HG02973 (cell line): ENCODE data around the gene ASH1L.
A peak's percentile ranks its signal among the peaks of the same experiment; 100 is the strongest.
"Not testable (repeated sequence)": the region's sequence is repeated elsewhere in the genome, so short reads cannot be mapped to it uniquely, and the experiment has no call there.

Source experiments
- ATAC-seq: cut with Tn5 transposase; IDR thresholded peaks from one replicate; pipeline ENCODE4 v1.9.1; 2021; ENCODE audit warnings: moderate library complexity; ENCODE audit not compliant: unreplicated experiment

ASH1L gene

GRCh38 chr1:155309423-155310021, 253.1 kb downstream of the ASH1L start:
- ATAC-seq: no peak

GRCh38 chr1:155308493-155309422, 253.8 kb downstream of the ASH1L start, which contains the start of gene FDPS:
Gene FDPS (plus strand): TSS chr1:155308866. CDS start chr1:155309790, 924 bp downstream.
- ATAC-seq: peak; percentile 92

GRCh38 chr1:155307247-155307740, 255.3 kb downstream of the ASH1L start:
- no peak for ATAC-seq

- ATAC-seq: no peak
Observed at GRCh38 chr1:155305881-155306391, 256.7 kb downstream of the ASH1L start.

- ATAC-seq: no peak
Observed at GRCh38 chr1:155304558-155305063, 258.0 kb downstream of the ASH1L start.

- no peak for ATAC-seq
Observed at GRCh38 chr1:155301342-155301841, 261.2 kb downstream of the ASH1L start, which contains the start of gene PKLR. Gene PKLR (minus strand): TSS chr1:155301438. CDS start chr1:155301395, 43 bp downstream.

- no peak for ATAC-seq
Observed at GRCh38 chr1:155300553-155301329, 261.9 kb downstream of the ASH1L start.

- ATAC-seq: no peak
Observed at GRCh38 chr1:155300024-155300423, 262.6 kb downstream of the ASH1L start.

GRCh38 chr1:155297384-155297783, 265.2 kb downstream of the ASH1L start:
- no peak for ATAC-seq

GRCh38 chr1:155296661-155297060, 265.9 kb downstream of the ASH1L start:
- no peak for ATAC-seq

- ATAC-seq: no peak
Observed at GRCh38 chr1:155295942-155296267, 266.7 kb downstream of the ASH1L start.

- ATAC-seq: no peak
Observed at GRCh38 chr1:155295183-155295941, 267.2 kb downstream of the ASH1L start.

- ATAC-seq: no peak
Observed at GRCh38 chr1:155294520-155295182, 268.0 kb downstream of the ASH1L start.

GRCh38 chr1:155293086-155293749, 269.4 kb downstream of the ASH1L start:
- no peak for ATAC-seq

GRCh38 chr1:155291006-155291405, 271.6 kb downstream of the ASH1L start:
- ATAC-seq: not testable (repeated sequence)

GRCh38 chr1:155287987-155288543, 274.5 kb downstream of the ASH1L start:
- ATAC-seq: no peak

GRCh38 chr1:155286544-155286943, 276.1 kb downstream of the ASH1L start:
- no peak for ATAC-seq

- no peak for ATAC-seq
Observed at GRCh38 chr1:155285631-155286044, 277.0 kb downstream of the ASH1L start.
